ENCODE measurements around the gene CTRL. TPM values are rescaled to one million over a fixed set of nuclear protein-coding genes. Genes with fewer than 3 reads are reported as not detected.

Gene CTRL
- total and polyA plus RNA-seq, 5 donors, result 0.37 to 0.94 (median 0.54) TPM; not detected in 1

DNA sequence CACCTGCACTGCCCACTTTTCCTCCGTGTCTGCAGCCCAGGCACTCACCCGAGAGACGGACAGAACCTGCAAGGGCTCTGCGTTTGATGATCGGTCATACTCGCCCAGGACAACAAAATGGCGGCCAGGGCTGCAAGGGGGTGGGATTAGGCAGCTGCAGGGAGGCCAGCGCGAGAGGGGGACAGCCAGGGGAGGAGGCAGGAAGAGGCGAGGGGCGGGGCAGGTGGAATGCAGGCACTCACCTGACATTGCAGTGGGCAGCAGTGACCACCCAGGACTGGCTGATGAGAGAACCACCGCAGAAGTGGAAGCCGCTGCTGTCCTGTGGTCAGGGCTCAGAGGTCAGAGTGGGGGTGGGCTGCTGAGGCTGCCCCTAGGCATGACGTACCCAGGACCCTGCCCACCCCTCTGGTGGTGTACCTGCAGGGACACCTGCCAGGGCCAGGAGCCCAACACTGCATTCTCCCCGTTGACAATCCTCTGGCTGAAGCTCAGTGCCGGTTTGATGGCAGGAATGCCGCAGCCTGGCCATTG, 917 bp downstream of the CTRL start:
- no peaks in the 10 kb centered on the region for H3K9me3 ChIP-seq (ENCODE audit: control insufficient read depth, low read length)
- ATAC-seq (no peak), DNase-seq (peak in 1 of 3 donors; percentile 58)
- 91% methylated on average over 17 of the region's 17 CpGs for WGBS
- no peaks in the 10 kb centered on the region for H3K27me3 ChIP-seq (ENCODE audit: control insufficient read depth, insufficient read depth)
- no peak overlapping the region for H3K4me3 ChIP-seq (ENCODE audit: low read length)
- intact Hi-C loops (cut with DNase I), result no loop called here
- H3K4me1 ChIP-seq (ENCODE audit: control insufficient read depth, insufficient read depth, low read length), result no peaks in the 10 kb centered on the region
- no peak overlapping the region for H3K27ac ChIP-seq (ENCODE audit: low read length)

DNA sequence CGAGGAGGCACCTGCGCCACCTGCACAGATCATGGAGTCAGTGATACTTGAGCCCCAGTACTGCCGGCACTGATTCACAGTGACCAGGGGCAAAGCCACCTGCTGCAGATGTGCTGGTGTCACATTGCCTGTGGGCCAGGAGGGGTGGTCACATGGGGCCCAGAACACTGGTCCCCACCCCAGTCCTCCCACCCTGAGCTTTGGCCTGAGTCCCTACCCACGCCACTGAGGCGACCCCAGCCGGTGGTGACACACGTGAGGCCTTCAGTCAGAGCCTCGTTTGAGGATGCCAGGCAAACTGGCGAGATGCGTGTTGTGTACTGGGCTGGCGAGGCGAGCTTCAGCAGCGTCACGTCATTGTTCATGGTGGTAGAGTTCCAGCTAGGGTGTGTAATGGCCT, 1.5 kb downstream of the CTRL start:
- peaks cover 2% of the 10 kb centered on the region for H3K4me1 ChIP-seq (ENCODE audit: control insufficient read depth, insufficient read depth, low read length)
- 89% methylated on average over 14 of the region's 14 CpGs for WGBS
- H3K9me3 ChIP-seq (ENCODE audit: control insufficient read depth, low read length), result no peaks in the 10 kb centered on the region
- H3K27me3 ChIP-seq (ENCODE audit: control insufficient read depth, insufficient read depth), result no peaks in the 10 kb centered on the region
- intact Hi-C loops (cut with DNase I), result no loop called here
- H3K27ac ChIP-seq (ENCODE audit: low read length), result no peak overlapping the region
- ATAC-seq, result no peak
- H3K4me3 ChIP-seq (ENCODE audit: low read length), result no peak overlapping the region
- DNase-seq, result peak in 1 of 3 donors; percentile 58

DNA sequence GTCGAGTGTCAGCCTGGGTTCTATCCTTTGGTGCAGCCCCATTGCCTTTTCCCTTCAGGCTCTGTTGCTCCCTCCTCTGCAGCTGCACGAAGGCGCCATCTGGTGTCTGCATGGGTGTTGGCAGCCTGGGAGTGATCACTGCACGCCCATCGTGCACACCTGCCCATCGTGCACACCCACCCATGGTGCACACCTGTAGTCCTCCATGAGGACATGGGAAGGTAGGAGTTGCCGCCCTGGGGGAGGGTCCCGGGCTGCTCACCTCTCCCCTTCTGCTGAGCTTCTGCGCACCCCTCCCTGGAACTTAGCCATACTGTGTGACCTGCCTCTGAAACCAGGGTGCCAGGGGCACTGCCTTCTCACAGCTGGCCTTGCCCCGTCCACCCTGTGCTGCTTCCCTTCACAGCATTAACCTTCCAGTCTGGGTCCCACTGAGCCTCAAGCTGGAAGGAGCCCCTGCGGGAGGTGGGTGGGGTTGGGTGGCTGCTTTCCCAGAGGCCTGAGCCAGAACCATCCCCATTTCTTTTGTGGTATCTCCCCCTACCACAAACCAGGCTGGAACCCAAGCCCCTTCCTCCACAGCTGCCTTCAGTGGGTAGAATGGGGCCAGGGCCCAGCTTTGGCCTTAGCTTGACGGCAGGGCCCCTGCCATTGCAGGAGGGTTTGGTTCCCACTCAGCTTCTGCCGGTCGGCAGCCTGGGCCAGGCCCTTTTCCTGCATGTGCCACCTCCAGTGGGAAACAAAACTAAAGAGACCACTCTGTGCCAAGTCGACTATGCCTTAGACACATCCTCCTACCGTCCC, 2.9 kb downstream of the CTRL start:
- 48% methylated on average over 16 of the region's 16 CpGs for WGBS
- Histone ChIP-seq H3K4me1 (ENCODE audit: control insufficient read depth, insufficient read depth, low read length) (peaks cover 3% of the 10 kb centered on the region), H3K9me3 (ENCODE audit: control insufficient read depth, low read length) (no peaks in the 10 kb centered on the region), H3K4me3 (ENCODE audit: low read length) (no peak overlapping the region), H3K27me3 (ENCODE audit: control insufficient read depth, insufficient read depth) (no peaks in the 10 kb centered on the region), H3K27ac (ENCODE audit: low read length) (no peak overlapping the region)
- peak; percentile 59 to 62 for ATAC-seq
- intact Hi-C loops (cut with DNase I), result loop anchor here (2.0 to 5.0 kb wide), 4 partner anchors 46 to 111 kb away; partner anchors contain the start of gene NRN1L (in 2 of the 4)
- peak; percentile 69 to 88 (median 88) for DNase-seq

DNA sequence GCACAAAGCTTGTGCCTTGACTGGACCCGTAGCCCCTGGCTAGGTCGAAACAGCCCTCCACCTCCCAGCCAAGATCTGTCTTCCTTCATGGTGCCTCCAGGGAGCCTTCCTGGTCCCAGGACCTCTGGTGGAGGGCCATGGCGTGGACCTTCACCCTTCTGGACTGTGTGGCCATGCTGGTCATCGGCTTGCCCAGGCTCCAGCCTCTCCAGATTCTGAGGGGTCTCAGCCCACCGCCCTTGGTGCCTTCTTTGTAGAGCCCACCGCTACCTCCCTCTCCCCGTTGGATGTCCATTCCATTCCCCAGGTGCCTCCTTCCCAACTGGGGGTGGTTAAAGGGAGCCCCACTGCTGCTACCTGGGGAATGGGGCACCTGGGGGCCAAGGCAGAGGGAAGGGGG, 3.5 kb downstream of the CTRL start:
- H3K4me1 ChIP-seq (ENCODE audit: control insufficient read depth, insufficient read depth, low read length), result peaks cover 8% of the 10 kb centered on the region
- ATAC-seq (no peak), DNase-seq (no peak)
- no peak overlapping the region for H3K4me3 ChIP-seq (ENCODE audit: low read length)
- 77% methylated on average over 7 of the region's 7 CpGs for WGBS
- no peaks in the 10 kb centered on the region for H3K27me3 ChIP-seq (ENCODE audit: control insufficient read depth, insufficient read depth)
- H3K9me3 ChIP-seq (ENCODE audit: control insufficient read depth, low read length), result no peaks in the 10 kb centered on the region
- no peak overlapping the region for H3K27ac ChIP-seq (ENCODE audit: low read length)
- intact Hi-C loops (cut with DNase I), result loop anchor here (2.0 to 5.0 kb wide), 4 partner anchors 45 to 111 kb away; partner anchors contain the start of gene NRN1L (in 2 of the 4)

DNA sequence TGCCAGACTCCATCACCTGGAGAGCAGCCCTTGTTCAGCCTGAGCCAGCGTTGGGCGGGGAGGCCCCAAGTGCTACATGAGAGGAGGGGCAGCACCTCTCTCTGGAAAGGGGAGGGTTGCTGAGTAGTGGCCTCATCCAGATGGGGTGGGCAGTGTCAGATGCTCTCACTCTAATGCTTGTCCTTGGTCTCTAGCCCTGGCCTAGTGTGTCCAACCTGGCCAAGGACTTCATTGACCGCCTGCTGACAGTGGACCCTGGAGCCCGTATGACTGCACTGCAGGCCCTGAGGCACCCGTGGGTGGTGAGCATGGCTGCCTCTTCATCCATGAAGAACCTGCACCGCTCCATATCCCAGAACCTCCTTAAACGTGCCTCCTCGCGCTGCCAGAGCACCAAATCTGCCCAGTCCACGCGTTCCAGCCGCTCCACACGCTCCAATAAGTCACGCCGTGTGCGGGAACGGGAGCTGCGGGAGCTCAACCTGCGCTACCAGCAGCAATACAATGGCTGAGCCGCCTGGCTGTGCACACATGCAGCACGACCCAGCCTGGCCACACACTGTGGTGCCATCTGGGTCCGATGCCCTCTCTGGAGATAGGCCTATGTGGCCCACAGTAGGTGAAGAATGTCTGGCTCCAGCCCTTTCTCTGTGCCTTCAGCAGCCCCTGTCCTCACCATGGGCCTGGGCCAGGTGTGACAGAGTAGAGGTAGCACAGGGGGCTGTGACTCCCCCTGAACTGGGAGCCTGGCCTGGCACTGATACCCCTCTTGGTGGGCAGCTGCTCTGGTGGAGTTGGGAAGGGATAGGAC, 4.3 kb downstream of the CTRL start:
- no peak for ATAC-seq
- Histone ChIP-seq H3K4me3 (ENCODE audit: low read length) (no peak overlapping the region), H3K4me1 (ENCODE audit: control insufficient read depth, insufficient read depth, low read length) (peaks cover 8% of the 10 kb centered on the region), H3K27me3 (ENCODE audit: control insufficient read depth, insufficient read depth) (no peaks in the 10 kb centered on the region), H3K9me3 (ENCODE audit: control insufficient read depth, low read length) (no peaks in the 10 kb centered on the region), H3K27ac (ENCODE audit: low read length) (no peak overlapping the region)
- intact Hi-C loops (cut with DNase I), result loop anchor here in 3 of 4 donors (5.0 kb wide), 3 partner anchors 45 to 110 kb away; partner anchors contain the start of gene NRN1L (in 2 of the 3)
- 91% methylated on average over 22 of the region's 22 CpGs for WGBS
- no peak for DNase-seq

DNA sequence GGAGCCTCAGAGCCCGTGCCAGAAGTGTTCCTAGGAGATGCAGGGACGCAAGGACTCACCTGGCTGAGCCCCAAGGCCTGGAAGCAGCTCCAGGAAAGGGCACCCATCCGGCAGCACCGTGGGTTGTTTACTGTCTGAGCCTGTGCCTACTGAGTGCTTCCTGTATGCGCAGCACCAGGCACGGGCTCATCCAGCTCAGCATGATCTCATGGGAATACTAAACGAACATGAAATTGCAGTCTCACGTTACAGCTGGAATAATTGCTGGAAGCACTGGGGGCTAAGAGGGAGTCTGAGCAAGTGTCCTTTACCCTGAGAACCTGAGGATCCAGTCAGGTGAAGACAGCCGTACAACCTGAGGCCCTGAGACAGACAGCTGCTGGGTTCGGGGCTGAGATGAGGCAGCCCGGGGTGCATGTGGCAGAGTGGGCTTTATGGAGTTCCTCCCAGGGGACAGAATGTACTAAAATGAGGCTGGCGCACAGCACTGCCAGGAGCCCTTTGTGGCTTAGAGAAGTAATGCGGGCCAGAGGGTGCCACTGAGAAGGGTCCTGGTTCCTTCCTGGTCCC, 5.4 kb downstream of the CTRL start:
- DNase-seq (peak in 1 of 3 donors; percentile 56), ATAC-seq (no peak)
- WGBS, result 55% methylated on average over 13 of the region's 13 CpGs
- Histone ChIP-seq H3K27ac (ENCODE audit: low read length) (no peak overlapping the region), H3K4me1 (ENCODE audit: control insufficient read depth, insufficient read depth, low read length) (peaks cover 8% of the 10 kb centered on the region), H3K9me3 (ENCODE audit: control insufficient read depth, low read length) (no peaks in the 10 kb centered on the region), H3K27me3 (ENCODE audit: control insufficient read depth, insufficient read depth) (no peaks in the 10 kb centered on the region), H3K4me3 (ENCODE audit: low read length) (no peak overlapping the region)
- intact Hi-C loops (cut with DNase I), result loop anchor here in 3 of 4 donors (5.0 kb wide), 3 partner anchors 44 to 109 kb away; partner anchors contain the start of gene NRN1L (in 2 of the 3)

DNA sequence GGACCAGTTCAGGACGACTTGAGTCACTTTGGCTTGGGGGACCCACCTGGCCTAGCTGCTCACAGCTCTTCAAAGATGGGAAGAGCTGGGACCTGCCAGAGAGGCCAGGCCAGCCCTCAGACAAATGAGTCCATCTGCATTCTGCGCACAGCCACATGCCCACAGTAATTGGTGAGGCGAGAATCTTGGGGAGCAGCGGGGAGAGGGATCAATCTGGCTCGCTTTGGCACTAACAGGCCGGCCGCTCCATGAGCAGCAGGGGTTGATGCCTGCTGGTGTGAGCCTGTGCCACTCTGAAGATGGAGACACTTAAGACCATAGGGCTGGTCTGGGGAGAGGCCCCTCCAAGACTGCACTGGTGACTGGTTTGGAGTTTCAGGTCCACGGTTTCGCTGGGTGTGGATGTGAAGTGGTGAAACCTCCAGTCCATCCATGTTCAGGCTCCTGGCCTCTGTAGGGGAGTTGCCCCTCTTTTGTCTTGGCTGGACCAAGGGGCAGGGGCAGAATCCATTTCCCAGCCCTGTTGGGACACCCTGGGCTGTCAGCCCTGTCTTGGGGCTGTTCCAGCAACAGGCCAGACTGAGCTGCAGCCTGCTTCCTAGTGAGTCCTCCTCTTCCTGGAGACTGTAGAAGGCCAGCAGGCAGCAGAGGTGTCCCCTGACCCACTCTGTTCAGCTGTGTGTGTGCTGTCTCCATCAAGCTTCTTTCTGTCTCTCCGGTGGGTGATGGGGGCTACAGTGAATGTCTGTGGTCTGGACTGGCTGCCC, 7.3 kb downstream of the CTRL start:
- Histone ChIP-seq H3K4me3 (ENCODE audit: low read length) (no peak overlapping the region), H3K27ac (ENCODE audit: low read length) (no peak overlapping the region), H3K27me3 (ENCODE audit: control insufficient read depth, insufficient read depth) (no peaks in the 10 kb centered on the region), H3K9me3 (ENCODE audit: control insufficient read depth, low read length) (no peaks in the 10 kb centered on the region), H3K4me1 (ENCODE audit: control insufficient read depth, insufficient read depth, low read length) (peaks cover 9% of the 10 kb centered on the region)
- intact Hi-C loops (cut with DNase I), result no loop called here
- DNase-seq (peak in 1 of 3 donors; percentile 67), ATAC-seq (no peak)
- WGBS, result 81% methylated on average over 10 of the region's 10 CpGs

DNA sequence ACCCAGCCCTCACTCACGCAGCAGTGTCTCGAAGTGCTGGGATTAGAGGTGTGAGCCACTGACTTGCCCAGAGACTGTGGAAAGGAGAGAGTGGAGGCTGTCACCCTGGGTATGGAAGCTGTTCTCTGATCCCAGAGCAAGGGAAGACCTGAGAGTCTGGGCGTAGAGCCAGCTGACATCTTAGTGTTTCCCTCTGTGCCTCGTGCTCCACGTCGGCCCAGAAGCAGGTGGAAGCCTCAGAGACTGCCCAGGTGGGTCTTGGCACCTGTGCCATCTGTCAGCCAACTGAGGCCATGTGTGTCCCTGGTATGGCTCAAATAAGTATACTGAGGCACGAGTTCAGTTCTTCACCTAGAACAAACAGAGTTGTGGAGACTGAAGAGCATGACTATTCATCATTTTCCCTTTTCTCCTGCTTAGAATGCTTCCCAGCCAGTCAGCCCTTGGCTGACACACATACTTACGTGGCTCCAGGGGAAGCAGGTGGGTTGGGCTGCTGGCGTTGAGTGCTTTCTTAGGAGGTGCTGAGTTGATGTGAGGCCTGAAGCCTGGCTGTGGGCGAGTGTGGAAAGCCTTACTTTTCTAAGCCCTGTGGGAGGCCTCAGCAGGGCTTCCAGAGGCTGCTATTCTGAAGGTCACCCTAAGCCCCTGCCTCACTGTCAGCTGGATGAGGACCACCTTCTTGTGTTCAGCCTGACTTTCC, 8.1 kb downstream of the CTRL start:
- WGBS, result 60% methylated on average over 10 of the region's 10 CpGs
- intact Hi-C loops (cut with DNase I), result no loop called here
- H3K27ac ChIP-seq (ENCODE audit: low read length), result no peak overlapping the region
- no peak overlapping the region for H3K4me3 ChIP-seq (ENCODE audit: low read length)
- DNase-seq (no peak), ATAC-seq (no peak)
- H3K9me3 ChIP-seq (ENCODE audit: control insufficient read depth, low read length), result no peaks in the 10 kb centered on the region
- no peaks in the 10 kb centered on the region for H3K27me3 ChIP-seq (ENCODE audit: control insufficient read depth, insufficient read depth)
- H3K4me1 ChIP-seq (ENCODE audit: control insufficient read depth, insufficient read depth, low read length), result peaks cover 9% of the 10 kb centered on the region

DNA sequence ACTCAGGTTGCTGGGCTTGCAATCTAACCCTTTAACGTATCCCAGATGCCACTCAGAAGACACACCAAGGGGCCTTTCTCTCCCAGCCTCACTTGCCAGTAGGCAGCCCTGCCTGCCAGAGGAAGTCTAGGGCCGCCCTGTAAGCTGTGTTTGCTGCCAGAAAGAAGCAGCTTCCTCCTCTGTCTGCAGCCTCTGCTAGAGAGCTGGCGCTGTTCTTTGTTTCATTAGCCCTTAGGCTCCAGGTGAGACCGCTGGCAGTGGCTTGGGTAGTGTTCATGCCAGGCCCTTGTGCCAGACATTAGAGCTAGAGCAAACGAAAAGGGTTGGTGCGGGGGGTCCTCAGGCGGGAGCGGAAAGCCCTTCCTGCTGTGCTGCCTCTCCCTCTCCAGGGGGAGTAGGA, 8.9 kb downstream of the CTRL start:
- H3K4me3 ChIP-seq (ENCODE audit: low read length), result no peak overlapping the region
- 78% methylated on average over 8 of the region's 8 CpGs for whole genome bisulfite sequencing
- H3K9me3 ChIP-seq (ENCODE audit: control insufficient read depth, low read length), result no peaks in the 10 kb centered on the region
- H3K27ac ChIP-seq (ENCODE audit: low read length), result peak overlapping the region; percentile 16
- H3K4me1 ChIP-seq (ENCODE audit: control insufficient read depth, insufficient read depth, low read length), result peaks cover 9% of the 10 kb centered on the region
- no peaks in the 10 kb centered on the region for H3K27me3 ChIP-seq (ENCODE audit: control insufficient read depth, insufficient read depth)
- intact Hi-C loops (cut with DNase I), result no loop called here
- no peak for ATAC-seq
- DNase-seq, result no peak

DNA sequence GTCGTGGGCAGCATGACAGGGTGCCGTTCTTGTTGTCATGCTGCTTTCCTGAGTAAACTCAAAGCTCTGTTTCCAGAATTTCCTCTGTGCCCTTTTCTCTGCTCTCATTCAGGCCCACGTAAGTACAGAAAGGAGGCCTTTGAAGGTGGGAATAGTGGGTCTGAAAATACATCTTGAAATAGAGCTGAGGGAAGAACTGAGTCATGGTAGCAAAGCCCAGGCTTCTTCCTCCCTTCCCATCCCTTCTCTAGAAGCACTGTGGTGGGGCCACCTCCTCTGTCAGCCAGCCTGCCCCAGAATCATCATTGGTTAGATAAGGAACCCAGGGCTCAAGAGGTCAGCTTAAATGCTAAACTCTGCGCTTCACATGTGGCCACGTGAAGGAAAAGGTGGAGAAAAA, 9.4 kb downstream of the CTRL start:
- H3K27me3 ChIP-seq (ENCODE audit: control insufficient read depth, insufficient read depth), result no peaks in the 10 kb centered on the region
- no peak for DNase-seq
- peak in 1 of 2 donors; percentile 18 for ATAC-seq
- no peaks in the 10 kb centered on the region for H3K9me3 ChIP-seq (ENCODE audit: control insufficient read depth, low read length)
- peaks cover 10% of the 10 kb centered on the region for H3K4me1 ChIP-seq (ENCODE audit: control insufficient read depth, insufficient read depth, low read length)
- H3K27ac ChIP-seq (ENCODE audit: low read length), result no peak overlapping the region
- H3K4me3 ChIP-seq (ENCODE audit: low read length), result no peak overlapping the region
- WGBS, result 69% methylated on average over 5 of the region's 5 CpGs
- intact Hi-C loops (cut with DNase I), result no loop called here

All from right cardiac atrium (tissue), 5 donors.